ENCODE data around the gene MAMSTR.

Gene MAMSTR

GRCh38 chr19:48746110-48746509 is 26.6 kb upstream of the MAMSTR start:
- DNase-seq (ENCODE audit: low read depth), result no peak

- no peak for DNase-seq (ENCODE audit: low read depth)
These were observed 25.9 kb upstream of the MAMSTR start for GRCh38 chr19:48745208-48745995.

GRCh38 chr19:48742096-48742495 is 22.6 kb upstream of the MAMSTR start:
- DNase-seq (ENCODE audit: low read depth), result no peak

- DNase-seq (ENCODE audit: low read depth), result no peak
These were observed 21.8 kb upstream of the MAMSTR start for GRCh38 chr19:48741129-48741999.

GRCh38 chr19:48740164-48740972 is 20.8 kb upstream of the MAMSTR start, which contains the start of gene RASIP1:
Gene RASIP1 (minus strand): TSS chr19:48740610. CDS start chr19:48740282, 328 bp downstream.
- DNase-seq (ENCODE audit: low read depth), result no peak

- DNase-seq (ENCODE audit: low read depth), result no peak
These were observed 20.1 kb upstream of the MAMSTR start for GRCh38 chr19:48739404-48740163.

GRCh38 chr19:48738557-48739403 is 19.3 kb upstream of the MAMSTR start:
- peak; percentile 85 for DNase-seq (ENCODE audit: low read depth)

GRCh38 chr19:48737360-48737998 is 18.0 kb upstream of the MAMSTR start:
- no peak for DNase-seq (ENCODE audit: low read depth)

GRCh38 chr19:48735031-48735615 is 15.6 kb upstream of the MAMSTR start:
- DNase-seq (ENCODE audit: low read depth), result no peak

GRCh38 chr19:48734625-48735024 is 15.1 kb upstream of the MAMSTR start:
- no peak for DNase-seq (ENCODE audit: low read depth)

GRCh38 chr19:48731452-48731851 is 11.9 kb upstream of the MAMSTR start:
- no peak for DNase-seq (ENCODE audit: low read depth)

- no peak for DNase-seq (ENCODE audit: low read depth)
These were observed 9.6 kb upstream of the MAMSTR start for GRCh38 chr19:48728911-48729664.

GRCh38 chr19:48726556-48726955 is 7.0 kb upstream of the MAMSTR start:
- DNase-seq (ENCODE audit: low read depth), result no peak

GRCh38 chr19:48724796-48725753 is 5.5 kb upstream of the MAMSTR start:
- DNase-seq (ENCODE audit: low read depth), result no peak

GRCh38 chr19:48722196-48722708 is 2.7 kb upstream of the MAMSTR start:
- DNase-seq (ENCODE audit: low read depth), result no peak

GRCh38 chr19:48720613-48721296 is 1.2 kb upstream of the MAMSTR start:
- DNase-seq (ENCODE audit: low read depth), result peak; percentile 65

GRCh38 chr19:48720251-48720612 is 707 bp upstream of the MAMSTR start:
- DNase-seq (ENCODE audit: low read depth), result no peak
